ENCODE measurements around the gene LRRC23. TPM values are rescaled to one million over a fixed set of nuclear protein-coding genes. Genes with fewer than 3 reads are reported as not detected.
"Not testable (repeated sequence)": the region's sequence is repeated elsewhere in the genome, so short reads cannot be mapped to it uniquely, and the experiment has no call there.

LRRC23 gene
- total and polyA plus RNA-seq, 7 donors = 5.3 to 21.0 (median 12.2) TPM

DNA sequence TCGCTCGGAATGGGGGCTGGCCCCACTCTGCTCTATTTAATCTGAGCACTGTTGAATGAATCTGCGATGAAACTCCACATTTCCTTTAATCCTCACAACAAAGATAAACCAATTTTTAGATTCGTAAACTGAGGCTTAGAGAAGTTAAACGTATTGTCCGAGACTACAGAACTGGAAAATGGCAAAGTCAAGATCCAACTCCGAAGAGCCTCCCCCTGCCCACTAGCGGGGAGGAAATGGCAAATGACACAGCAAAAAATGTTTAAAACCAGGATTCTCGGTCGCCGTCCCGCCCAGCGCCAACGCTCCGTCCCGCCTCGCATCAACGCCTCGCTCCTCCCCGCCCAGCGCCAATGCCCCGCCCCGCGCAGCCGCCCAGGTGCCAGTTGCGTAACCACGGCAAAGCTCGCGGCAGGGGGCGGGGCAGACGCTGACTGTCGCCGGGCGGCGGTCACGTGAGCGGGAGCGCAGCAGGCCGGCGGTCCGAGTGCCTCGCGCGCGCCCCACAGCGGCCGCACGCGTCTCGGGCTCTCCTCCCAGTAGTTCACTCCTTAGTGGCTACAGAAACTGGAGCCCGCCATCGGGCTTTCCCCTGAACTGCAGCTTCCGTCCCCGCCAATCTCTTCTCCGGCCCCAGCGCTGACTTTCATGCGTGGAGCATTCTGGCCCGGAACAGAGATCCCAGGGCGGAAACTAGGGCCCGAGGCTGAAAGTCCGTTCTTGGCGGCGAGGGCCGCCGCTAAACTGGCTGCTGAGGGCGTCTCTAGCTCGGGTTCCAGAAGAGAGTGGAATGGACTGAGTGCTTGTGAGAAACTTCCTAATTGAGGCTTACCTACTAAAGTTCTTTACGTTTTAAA is 13.6 kb upstream of the LRRC23 start:
- peaks cover 0 to 13% (median 6%) of the 10 kb centered on the region in 4 donors for H3K4me1 ChIP-seq
- peak; percentile 98 for DNase-seq
- peak overlapping the region; percentile 88 to 94 (median 90) for H3K27ac ChIP-seq
- no peaks in the 10 kb centered on the region for H3K27me3 ChIP-seq
- peak overlapping the region; percentile 42 to 55 (median 48) for H3K4me3 ChIP-seq
- WGBS, 2 donors = 1 to 2% methylated on average over 68 of the region's 68 CpGs
- TF ChIP-seq POLR2AphosphoS5 (IDR thresholded peaks at IDR 0.05) (peak; percentile 77 to 89 (median 82)), POLR2A (IDR thresholded peaks at IDR 0.05) (peak; percentile 55 to 76), EP300 (IDR thresholded peaks at IDR 0.05) (peak in 1 of 4 donors; percentile 58)
- TF ChIP-seq, protein P1, sequence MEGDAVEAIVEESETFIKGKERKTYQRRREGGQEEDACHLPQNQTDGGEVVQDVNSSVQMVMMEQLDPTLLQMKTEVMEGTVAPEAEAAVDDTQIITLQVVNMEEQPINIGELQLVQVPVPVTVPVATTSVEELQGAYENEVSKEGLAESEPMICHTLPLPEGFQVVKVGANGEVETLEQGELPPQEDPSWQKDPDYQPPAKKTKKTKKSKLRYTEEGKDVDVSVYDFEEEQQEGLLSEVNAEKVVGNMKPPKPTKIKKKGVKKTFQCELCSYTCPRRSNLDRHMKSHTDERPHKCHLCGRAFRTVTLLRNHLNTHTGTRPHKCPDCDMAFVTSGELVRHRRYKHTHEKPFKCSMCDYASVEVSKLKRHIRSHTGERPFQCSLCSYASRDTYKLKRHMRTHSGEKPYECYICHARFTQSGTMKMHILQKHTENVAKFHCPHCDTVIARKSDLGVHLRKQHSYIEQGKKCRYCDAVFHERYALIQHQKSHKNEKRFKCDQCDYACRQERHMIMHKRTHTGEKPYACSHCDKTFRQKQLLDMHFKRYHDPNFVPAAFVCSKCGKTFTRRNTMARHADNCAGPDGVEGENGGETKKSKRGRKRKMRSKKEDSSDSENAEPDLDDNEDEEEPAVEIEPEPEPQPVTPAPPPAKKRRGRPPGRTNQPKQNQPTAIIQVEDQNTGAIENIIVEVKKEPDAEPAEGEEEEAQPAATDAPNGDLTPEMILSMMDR (IDR thresholded peaks at IDR 0.05) = peak; percentile 66 to 85 (median 74)
- no peaks in the 10 kb centered on the region for H3K9me3 ChIP-seq
- no peaks in the 10 kb centered on the region for H3K36me3 ChIP-seq
- intact Hi-C loops (cut with DNase I) = loop anchor here (1.0 kb wide), 2 partner anchors 18 to 22 kb away; partner anchors contain the start of gene SPSB2

DNA sequence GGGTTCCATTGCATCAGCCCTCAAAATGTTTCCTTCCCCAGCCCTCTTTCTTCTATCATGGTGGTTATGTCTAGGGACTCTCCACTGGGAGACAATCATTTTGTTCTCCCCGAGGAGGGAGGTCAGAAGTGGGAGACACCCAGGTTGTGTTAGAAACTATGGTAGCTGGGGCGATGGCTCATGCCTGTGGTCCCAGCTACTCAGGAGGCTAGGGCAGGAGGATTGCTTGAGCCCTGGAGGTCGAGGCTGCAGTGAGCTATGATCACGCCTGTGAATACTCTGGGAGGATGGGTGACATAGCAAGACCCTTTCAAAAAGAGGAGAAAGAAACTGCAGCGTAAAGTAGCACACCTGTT is 13.0 kb upstream of the LRRC23 start:
- no peaks in the 10 kb centered on the region for H3K27me3 ChIP-seq
- peak overlapping the region; percentile 42 to 55 (median 48) for H3K4me3 ChIP-seq
- H3K27ac ChIP-seq = peak overlapping the region; percentile 88 to 94 (median 90)
- peaks cover 0 to 13% (median 6%) of the 10 kb centered on the region in 4 donors for H3K4me1 ChIP-seq
- no peak for DNase-seq
- TF ChIP-seq POLR2A (IDR thresholded peaks at IDR 0.05) (no peak), POLR2AphosphoS5 (IDR thresholded peaks at IDR 0.05) (no peak), EP300 (IDR thresholded peaks at IDR 0.05) (no peak)
- TF ChIP-seq, protein P1 (IDR thresholded peaks at IDR 0.05) = no peak
- intact Hi-C loops (cut with DNase I) = loop anchor here (1.0 kb wide), 2 partner anchors 18 to 22 kb away; partner anchors contain the start of gene SPSB2
- no peaks in the 10 kb centered on the region for H3K36me3 ChIP-seq
- WGBS, 2 donors = 78 to 86% methylated on average over 5 of the region's 5 CpGs
- H3K9me3 ChIP-seq = no peaks in the 10 kb centered on the region

DNA sequence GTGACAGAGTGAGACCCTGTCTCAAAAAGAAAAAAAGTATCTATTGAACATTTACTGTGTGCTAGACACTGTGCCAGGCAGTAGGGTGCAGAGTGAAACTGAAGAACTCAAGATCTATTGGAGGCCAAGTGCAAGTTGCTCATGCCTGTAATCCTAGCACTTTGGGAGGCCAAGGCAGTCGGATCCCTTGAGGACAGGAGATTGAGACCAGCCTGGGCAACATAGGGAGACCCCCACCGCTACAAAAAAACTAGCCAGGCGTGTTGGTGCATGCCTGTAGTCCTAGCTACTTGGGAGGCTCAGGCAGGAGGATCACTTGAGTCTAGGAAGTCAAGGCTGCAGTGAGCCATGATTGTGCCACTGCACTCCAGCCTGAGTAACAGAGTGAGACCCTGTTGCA is 11.9 kb upstream of the LRRC23 start:
- H3K9me3 ChIP-seq; H3K27ac ChIP-seq; intact Hi-C loops (cut with DNase I); H3K27me3 ChIP-seq; H3K36me3 ChIP-seq; DNase-seq; H3K4me3 ChIP-seq: not testable (repeated sequence)
- H3K4me1 ChIP-seq = peaks cover 0 to 13% (median 6%) of the 10 kb centered on the region in 4 donors
- 93 to 96% methylated on average over 3 of the region's 3 CpGs for WGBS, 2 donors

DNA sequence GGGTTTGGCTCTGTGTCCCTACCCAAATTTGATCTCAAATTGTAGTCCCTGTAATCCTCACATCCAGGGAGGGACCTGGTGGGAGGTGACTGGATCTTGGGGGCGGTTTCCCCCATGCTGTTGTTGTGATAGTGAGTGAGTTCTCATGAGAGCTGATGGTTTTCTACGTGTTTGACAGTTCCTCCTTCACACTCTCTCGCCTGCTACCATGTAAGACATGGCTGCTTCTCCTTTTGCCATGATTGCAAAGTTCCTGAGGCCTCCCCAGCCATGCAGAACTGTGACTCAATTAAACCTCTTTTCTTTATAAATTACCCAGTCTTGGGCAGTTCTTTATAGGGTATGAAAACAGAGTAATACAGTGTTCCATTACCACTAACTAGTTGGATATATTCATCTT is 10.3 kb upstream of the LRRC23 start:
- DNase-seq = no peak
- intact Hi-C loops (cut with DNase I) = no loop called here
- Histone ChIP-seq H3K27me3 (no peaks in the 10 kb centered on the region), H3K4me3 (no peak overlapping the region), H3K9me3 (no peaks in the 10 kb centered on the region), H3K36me3 (no peaks in the 10 kb centered on the region), H3K4me1 (peaks cover 0 to 13% (median 6%) of the 10 kb centered on the region in 4 donors), H3K27ac (no peak overlapping the region)
- 83 to 88% methylated on average over 3 of the region's 3 CpGs for WGBS, 2 donors
- TF ChIP-seq, protein P1 (IDR thresholded peaks at IDR 0.05) = no peak
- TF ChIP-seq POLR2AphosphoS5 (IDR thresholded peaks at IDR 0.05) (no peak), POLR2A (IDR thresholded peaks at IDR 0.05) (no peak), EP300 (IDR thresholded peaks at IDR 0.05) (no peak)

DNA sequence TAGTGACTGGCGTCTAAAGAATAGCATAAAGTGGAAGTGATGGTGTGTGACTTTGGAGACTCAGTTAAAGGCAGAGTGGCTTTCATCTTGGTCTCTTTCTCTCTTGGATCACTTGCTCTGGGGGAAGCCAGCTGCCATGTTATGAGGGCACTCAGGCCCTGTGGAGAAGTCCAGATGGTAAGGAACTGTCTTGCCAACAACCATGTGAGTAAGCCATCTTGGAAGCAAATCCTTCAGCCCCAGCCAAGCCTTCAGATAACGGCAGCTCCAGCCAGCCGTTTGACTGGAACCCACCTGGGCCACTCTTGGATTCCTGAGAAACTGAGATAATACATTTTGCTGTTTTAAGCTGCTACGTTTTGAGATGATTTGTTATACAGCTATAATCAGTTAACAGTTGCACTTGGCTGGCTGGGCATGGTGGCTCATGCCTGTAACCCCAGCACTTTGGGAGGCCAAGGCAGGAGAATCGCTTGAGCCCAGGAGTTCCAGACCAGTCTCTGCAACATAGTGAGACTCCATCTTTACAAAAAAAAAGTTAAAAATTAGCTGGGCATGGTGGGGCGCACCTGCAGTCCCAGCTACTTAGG is 7.7 kb upstream of the LRRC23 start:
- intact Hi-C loops (cut with DNase I) = no loop called here
- no peak for DNase-seq
- H3K36me3 ChIP-seq = no peaks in the 10 kb centered on the region
- H3K4me1 ChIP-seq = peaks cover 0 to 2% (median 0%) of the 10 kb centered on the region in 4 donors
- H3K9me3 ChIP-seq = no peaks in the 10 kb centered on the region
- 86 to 92% methylated on average over 6 of the region's 6 CpGs for WGBS, 2 donors
- no peak overlapping the region for H3K4me3 ChIP-seq
- TF ChIP-seq, protein P1 (IDR thresholded peaks at IDR 0.05) = no peak
- TF ChIP-seq POLR2A (IDR thresholded peaks at IDR 0.05) = no peak
- TF ChIP-seq EP300 (IDR thresholded peaks at IDR 0.05) = no peak
- no peak for TF ChIP-seq POLR2AphosphoS5 (IDR thresholded peaks at IDR 0.05)
- no peak overlapping the region for H3K27ac ChIP-seq
- H3K27me3 ChIP-seq = no peaks in the 10 kb centered on the region

Measured in sigmoid colon (tissue), 7 donors.